ENCODE data around the gene ADD2.

ADD2 gene

DNA sequence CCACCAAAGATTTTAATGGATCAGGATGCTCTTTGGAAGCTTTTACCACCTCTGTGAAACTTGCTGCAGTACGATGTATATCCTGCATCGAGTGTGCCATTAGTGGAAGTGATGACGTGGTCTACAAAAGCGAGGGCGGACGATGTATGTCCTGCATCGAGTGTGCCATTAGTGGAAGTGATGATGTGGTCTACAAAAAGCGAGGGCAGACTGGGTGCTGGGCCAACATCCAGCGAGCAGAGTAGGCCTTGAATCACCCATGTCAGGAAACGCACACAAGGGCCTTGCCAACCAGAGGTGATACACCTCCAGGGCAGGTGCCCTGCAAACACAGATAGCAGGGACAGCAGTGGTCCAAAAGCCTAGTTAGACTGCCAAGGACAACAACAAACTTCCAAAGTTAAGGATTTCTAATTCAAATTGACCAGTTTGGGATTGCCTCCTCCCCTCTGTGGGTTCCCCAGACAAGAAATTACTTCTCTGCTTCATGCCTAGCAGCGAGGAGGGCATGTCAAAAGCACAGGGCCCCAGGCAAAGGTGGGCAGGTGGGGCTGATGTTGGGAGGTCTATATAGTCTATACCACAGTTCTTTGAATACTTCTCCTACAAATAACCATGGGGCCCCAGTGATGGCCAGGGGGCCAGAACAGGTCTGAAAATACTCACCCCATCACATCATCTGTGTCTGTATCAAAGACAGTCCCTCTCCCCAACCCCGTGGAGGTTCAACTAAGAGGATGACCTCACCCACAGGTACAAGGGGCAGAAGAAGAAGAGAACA lies 70.2 kb downstream of the ADD2 start:
- DNase-seq (ENCODE audit: low spot score) = no peak

DNA sequence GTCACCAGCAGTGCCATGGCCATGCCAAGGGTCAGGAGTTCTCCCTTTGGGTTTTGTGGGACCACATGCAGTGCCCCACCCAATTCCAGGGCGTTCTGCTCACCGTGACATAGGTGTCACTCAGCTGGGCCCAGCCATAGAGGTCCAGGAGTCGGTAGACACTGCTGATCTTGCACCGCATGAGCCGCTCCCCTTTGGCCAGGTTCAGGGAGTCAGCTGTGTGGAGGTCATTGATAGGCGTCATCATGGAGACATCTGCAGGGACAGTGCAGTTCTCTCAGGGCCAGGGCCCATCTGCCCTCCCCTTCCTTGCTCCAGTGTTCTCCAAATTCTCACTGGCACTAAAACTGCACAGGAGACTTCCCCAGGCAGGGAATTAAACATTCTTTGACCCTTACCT lies 71.9 kb downstream of the ADD2 start:
- DNase-seq (ENCODE audit: low spot score) = no peak

- DNase-seq (ENCODE audit: low spot score) = no peak
Observed at GRCh38 chr2:70692256-70692655, 75.7 kb downstream of the ADD2 start.

GRCh38 chr2:70691497-70692140 lies 76.4 kb downstream of the ADD2 start:
- DNase-seq (ENCODE audit: low spot score) = no peak

GRCh38 chr2:70690846-70691245 lies 77.2 kb downstream of the ADD2 start:
- no peak for DNase-seq (ENCODE audit: low spot score)

DNA sequence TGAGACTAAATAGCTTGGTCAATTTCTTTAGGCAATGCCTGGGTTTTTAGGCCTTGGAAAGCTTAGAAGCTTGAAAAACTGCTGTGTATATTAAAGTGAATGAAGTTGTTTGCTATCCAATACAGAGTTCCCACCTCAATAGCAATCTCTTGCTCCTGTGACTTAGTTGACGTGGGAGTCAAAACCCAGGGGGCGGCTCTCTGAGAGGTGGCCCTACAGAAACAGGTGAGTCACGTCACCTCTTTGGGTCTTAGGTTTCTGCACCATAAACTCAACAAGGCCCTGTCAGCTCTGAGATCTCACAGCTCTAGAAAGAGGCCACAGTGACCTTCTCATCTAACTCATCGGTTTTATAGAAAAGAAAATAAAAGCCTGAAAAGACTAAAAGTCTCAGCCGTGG lies 79.6 kb downstream of the ADD2 start:
- DNase-seq (ENCODE audit: low spot score) = no peak

DNA sequence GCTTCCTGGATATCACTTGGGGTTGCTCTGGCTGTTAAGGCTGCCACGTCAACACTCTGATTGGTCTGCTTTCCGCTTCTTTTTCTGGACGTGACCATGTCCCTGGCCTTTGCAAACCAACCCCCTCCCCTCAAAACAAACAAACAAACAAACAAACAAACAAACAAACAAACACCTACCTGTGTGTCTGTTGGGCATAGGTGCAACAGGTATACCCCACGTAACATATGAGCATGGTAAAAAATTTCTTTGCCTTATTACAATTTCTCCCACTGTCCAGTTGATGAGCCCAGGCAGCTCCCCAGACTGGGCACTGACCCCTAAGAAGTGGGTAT lies 80.6 kb downstream of the ADD2 start:
- DNase-seq (ENCODE audit: low spot score) = no peak

DNA sequence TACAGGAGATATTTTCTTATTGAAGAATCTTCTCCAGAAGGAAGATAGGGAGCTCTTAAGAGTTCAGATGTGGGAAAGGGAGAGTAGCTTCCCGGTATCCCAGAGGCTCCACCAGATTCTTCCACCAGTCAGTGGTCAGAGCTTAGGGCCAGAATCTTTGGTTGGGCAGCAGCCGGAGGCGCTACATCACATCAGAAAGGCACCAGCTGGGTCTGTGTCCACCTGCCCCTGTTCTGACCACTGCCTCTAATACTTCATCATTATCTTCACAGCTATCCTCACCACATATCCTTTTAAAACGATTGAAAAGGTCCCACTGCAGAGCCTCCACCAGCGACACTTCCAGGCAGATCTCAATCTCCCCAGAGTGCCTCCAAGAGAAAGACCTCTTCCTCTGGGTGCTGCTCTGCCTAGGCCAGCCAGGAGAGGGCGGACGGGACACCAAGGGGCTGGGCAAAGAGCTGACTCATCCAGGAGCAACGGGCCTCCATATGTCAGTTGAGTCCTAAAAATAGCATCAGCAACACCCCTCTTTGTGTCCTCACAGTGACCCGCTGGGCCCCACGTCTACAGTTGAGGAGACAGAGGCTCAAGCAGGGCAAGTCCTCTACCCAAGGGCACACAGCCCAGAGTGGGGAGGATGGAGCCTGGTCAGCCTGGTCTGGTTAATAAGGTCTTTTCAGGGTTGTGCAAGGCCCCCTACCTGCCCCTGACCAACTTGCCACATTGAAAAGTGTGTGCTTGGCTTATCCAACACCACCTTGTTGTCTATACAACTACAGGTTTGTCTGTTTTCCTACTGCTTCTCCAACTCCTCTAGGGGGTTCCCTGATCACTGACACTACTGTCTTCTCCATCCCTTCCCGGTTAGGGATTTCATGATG lies 81.2 kb downstream of the ADD2 start:
- no peak for DNase-seq (ENCODE audit: low spot score)

DNA sequence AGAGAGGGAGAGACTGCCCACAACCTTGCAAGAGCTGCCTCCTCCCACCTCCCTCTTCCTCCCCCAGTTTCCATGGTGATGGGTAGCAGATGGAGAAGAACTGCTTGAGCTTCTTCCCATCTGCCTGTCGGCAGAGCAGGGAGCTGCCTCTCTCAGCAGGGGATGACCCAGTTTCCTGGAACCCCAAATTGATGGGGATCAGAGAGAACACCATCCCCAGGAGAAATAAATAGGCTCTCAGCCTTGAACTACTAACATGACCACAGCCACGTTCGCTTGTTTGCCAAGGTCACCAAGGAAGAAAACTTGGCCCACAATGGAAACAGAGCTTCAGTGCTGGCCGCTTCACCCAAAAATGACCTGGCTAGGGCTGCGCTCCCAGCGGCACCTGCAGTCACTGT lies 82.2 kb downstream of the ADD2 start:
- DNase-seq (ENCODE audit: low spot score) = no peak

DNA sequence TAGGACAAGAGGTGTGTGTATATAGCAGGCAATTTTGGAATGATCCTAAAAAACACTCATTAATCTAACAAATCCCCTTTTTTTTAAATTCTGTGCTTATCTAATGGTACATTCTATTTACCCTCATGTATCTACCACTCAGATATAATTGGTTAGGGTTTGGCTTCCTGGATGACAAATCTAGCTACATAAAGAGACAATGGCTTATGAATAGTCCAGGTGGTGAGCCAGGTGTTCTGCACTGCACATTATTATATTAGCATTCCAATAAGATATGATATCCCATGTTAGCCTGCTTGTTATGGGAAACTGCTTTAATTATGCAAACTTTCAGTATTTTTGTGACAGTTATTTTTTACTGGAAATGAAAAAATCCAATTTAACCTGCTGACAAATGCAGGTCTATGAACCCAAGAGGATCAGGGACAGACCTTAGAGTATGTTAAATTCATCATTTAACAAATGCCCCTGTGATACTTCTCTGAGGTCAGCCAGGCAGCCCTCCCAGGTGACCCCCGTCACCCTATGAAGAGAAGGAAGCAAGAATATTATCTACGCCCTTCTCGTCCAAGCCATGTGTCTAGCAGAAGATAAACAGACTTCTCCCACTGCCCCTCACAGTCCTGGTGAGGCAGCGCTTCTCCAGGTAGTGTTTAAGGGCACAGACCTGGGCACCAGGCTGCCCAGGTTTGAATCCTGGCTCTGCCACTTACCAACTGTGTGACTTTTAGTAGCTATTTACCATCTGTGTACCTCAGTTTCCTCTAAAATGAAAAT lies 83.0 kb downstream of the ADD2 start:
- no peak for DNase-seq (ENCODE audit: low spot score)

DNA sequence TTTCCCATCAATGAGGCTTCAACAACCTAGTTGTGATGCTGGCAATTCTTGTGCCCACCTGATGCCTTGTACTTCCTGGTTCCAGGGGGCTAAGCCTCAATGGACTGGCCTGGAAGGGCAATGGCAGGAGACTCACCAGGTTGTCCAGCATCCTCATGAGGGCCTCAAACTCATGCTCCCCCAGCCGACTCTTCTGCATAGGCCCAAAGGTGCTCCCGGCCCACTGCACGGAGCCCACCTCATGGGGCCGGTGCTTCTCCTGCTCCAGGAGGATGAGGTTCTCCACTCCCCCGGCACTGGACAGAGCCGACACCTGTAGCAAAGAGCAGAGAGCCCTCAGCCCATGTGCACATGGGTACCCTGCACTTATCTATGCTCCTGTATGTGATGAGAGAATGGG lies 84.5 kb downstream of the ADD2 start:
- no peak for DNase-seq (ENCODE audit: low spot score)

GRCh38 chr2:70680735-70681134 lies 87.3 kb downstream of the ADD2 start:
- DNase-seq (ENCODE audit: low spot score) = no peak

DNA sequence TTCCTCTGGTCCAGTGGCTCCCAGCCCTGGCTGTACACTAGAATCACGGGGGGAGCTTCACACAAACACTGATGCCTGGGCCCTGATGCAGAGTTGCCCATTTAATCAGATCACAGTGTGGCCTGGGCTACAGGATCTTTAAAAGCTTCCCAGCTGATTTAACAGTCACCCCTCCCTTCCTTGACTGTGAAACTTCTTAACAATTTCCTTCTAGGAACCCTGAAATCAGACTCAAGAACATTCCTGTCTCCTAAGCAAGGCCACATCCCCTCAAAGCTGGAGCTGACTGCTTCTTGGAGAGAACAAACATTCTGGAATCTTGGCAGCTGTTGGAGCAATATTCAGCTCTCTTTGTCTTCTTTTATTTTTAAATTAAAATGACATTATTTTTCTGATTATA lies 88.7 kb downstream of the ADD2 start:
- DNase-seq (ENCODE audit: low spot score) = no peak

DNA sequence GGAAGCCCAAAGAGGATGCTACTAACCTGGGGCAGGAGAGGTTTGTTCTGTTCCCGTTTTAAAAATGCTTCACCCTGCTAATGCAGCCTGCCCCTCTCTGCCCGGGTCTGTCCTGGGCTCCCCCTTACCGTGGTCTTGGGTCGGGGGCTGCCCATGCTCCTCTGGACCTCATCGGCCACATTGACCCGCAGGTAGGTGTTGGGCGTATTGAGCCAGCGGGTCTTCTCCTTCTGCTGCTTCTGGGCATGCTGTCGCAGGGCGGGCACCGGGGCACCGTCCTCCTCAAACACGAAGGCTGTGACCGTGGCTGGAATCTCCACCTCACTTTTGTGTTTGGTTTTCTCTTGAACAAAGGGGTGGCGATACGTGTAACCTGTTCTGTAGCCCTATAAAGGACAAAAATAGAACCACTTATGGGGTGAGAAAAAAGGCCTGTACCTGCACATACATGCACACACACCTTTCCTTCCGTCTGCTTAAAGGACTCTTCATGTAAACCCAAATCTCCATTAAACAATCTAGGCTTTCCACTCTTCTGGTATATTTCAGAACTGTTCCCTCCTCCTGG lies 89.3 kb downstream of the ADD2 start:
- DNase-seq (ENCODE audit: low spot score) = no peak

DNA sequence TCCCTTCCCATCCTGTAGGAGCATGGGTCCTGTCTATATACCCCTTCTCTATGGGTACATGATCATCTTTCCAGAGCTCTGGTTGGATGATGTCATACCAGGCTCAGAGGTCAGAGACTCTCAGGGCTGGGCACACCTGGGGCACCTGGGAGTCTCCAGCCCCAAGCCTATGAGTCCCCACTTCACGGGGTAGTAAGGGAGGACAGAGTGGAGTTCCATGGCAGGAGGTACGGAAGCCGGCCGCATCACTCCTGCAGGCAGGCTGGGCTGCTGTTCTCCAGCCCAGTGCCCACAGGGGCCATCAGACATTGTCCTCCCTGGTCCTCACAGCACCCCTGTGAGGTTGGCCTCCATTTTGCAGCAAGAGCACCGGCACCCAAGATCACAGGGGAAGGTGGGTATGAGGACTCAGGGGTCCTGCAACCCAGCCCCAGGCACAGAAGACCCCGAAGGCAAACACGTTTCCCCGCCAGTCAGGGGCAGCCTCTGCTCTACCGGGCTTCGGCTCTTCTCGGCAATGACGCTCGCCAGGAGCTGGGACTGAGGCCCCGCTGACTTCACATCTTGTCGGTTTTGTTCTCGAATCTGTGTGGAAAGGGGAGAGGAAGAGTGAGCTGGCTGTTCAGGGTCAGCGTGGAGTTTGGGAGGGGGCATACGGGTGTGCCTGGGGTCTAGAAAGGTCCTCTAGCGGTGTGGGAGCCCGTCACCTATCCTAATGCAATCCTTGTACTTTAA lies 91.5 kb downstream of the ADD2 start:
- no peak for DNase-seq (ENCODE audit: low spot score)

DNA sequence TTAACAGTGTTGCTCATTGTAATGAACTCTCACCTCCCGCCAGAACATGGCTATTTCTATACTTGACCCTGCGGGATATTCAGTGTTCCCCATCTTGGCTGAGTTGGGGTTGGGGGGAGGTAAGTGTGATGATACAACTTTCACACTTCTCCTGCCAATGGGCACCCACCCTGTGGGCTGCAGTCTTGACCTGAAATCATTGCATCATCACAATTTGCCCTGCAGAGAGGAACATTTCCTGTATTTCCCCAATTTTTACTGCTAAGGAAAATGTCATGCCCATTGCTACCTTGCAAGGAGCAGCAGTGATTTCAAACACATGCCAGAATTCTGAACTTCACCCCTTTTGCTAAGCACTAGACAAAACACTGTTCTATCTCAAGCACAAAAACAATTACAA lies 92.1 kb downstream of the ADD2 start:
- no peak for DNase-seq (ENCODE audit: low spot score)

GRCh38 chr2:70674636-70675430 lies 93.2 kb downstream of the ADD2 start:
- no peak for DNase-seq (ENCODE audit: low spot score)

GRCh38 chr2:70673041-70673647 lies 94.9 kb downstream of the ADD2 start:
- no peak for DNase-seq (ENCODE audit: low spot score)

- DNase-seq (ENCODE audit: low spot score) = no peak
Observed at GRCh38 chr2:70671092-70671675, 96.8 kb downstream of the ADD2 start.

DNA sequence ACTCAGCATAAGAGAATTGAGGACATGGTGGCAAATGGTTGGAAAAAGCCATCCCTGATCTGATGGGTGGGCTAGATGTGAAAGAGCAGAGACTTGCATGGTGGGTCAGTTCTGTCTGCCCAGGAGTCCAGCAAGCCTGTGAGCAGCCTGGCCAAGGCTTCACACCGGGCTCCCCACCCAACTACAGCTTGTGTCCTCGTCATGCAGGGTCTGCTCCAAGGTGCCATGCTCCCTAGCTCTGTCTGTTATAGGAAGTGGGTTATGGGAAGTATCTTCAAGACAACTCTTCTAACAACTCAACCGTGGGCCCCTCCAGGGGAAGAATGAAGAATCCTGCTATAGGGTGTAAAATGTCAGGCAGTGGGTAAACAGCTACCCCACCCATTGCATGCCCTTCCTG lies 97.4 kb downstream of the ADD2 start:
- no peak for DNase-seq (ENCODE audit: low spot score)

Measured in germinal center (tissue), 1 donor.